SK-N-SH (cell line): Measurements from ENCODE around the gene TMEM248.
"Not testable (repeated sequence)": the region's sequence is repeated elsewhere in the genome, so short reads cannot be mapped to it uniquely, and the experiment has no call there.

Experiments used
- EP300 ChIP-seq, 2 experiments: IDR thresholded peaks; 2 replicates each; pipeline versions ENCODE4 v1.4.0 to v1.6.1; 2012; ENCODE audit warnings: borderline replicate concordance in 1 of 2, low read depth in 1 of 2, low read length in 1 of 2
- FOXJ3 ChIP-seq: sonication (generic); formaldehyde crosslinking; IDR thresholded peaks from 2 replicates; pipeline ENCODE4 v1.5.1; 2020; ENCODE audit warnings: mild to moderate bottlenecking, missing genetic modification reagents
- GABPA ChIP-seq: IDR thresholded peaks from 2 replicates; pipeline ENCODE4 v1.4.0; 2012; ENCODE audit warnings: low read depth, mild to moderate bottlenecking
- JUND ChIP-seq: IDR thresholded peaks from 2 replicates; pipeline ENCODE4 v1.4.0; 2012
- NFIC ChIP-seq: IDR thresholded peaks from 2 replicates; pipeline ENCODE4 v1.4.0; 2012; ENCODE audit warnings: borderline replicate concordance
- NRF1 ChIP-seq: IDR thresholded peaks from 2 replicates; pipeline ENCODE4 v1.6.1; 2012; ENCODE audit warnings: low read depth, mild to moderate bottlenecking, low read length
- POLR2AphosphoS5 ChIP-seq: IDR thresholded peaks from 2 replicates; pipeline ENCODE4 v1.6.1; 2012; ENCODE audit warnings: low read depth, low read length
- RCOR1 ChIP-seq: fragments of 150-350 bp; IDR thresholded peaks from 2 replicates; pipeline ENCODE4 v1.6.1; 2017; ENCODE audit warnings: antibody characterized with exemption, low read length
- TF ChIP-seq, protein P1 (sequence below): fragments of 200-600 bp; sonication (generic); IDR thresholded peaks from 2 replicates; pipeline ENCODE4 v1.6.1; 2017; ENCODE audit warnings: antibody characterized with exemption, mild to moderate bottlenecking, moderate library complexity
- TF ChIP-seq, protein P2 (sequence below): IDR thresholded peaks from 2 replicates; pipeline ENCODE4 v1.4.0; 2012; ENCODE audit warnings: low read depth, borderline replicate concordance
- TF ChIP-seq, protein P3 (sequence below): IDR thresholded peaks from 2 replicates; pipeline ENCODE4 v1.6.1; 2012; ENCODE audit warnings: mild to moderate bottlenecking, low read depth, low read length, moderate library complexity
- TF ChIP-seq, protein P4 (sequence below): IDR thresholded peaks from 2 replicates; pipeline ENCODE4 v1.4.0; 2012; ENCODE audit warnings: low read depth

DNA sequence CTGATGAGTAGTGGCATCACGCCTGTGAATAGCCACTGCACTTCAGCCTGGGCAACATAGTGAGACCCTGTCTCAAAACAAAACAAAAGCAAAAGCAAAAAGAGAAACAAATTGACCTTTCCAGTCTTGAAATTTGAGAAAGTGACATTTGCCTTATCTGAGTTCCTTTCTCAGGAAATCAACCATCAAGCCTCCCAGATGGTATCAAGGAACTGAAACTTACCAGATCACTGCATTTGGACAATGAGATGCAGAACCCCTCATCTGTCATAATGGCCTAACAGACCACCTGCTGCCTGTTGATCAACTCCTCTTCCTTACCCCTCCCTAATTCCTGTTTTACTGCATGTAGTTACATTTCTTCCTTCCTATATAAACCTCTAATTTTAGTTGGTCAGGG lies 59.3 kb downstream of the TMEM248 start:
- not testable (repeated sequence) for TF ChIP-seq FOXJ3 (CRISPR knock-in tag); RCOR1; EP300 (IDR thresholded peaks at IDR 0.05; ENCODE audit: borderline replicate concordance in 1 of 2, low read depth in 1 of 2, low read length in 1 of 2); POLR2AphosphoS5; NRF1; NFIC; JUND; GABPA
- TF ChIP-seq, protein P1, sequence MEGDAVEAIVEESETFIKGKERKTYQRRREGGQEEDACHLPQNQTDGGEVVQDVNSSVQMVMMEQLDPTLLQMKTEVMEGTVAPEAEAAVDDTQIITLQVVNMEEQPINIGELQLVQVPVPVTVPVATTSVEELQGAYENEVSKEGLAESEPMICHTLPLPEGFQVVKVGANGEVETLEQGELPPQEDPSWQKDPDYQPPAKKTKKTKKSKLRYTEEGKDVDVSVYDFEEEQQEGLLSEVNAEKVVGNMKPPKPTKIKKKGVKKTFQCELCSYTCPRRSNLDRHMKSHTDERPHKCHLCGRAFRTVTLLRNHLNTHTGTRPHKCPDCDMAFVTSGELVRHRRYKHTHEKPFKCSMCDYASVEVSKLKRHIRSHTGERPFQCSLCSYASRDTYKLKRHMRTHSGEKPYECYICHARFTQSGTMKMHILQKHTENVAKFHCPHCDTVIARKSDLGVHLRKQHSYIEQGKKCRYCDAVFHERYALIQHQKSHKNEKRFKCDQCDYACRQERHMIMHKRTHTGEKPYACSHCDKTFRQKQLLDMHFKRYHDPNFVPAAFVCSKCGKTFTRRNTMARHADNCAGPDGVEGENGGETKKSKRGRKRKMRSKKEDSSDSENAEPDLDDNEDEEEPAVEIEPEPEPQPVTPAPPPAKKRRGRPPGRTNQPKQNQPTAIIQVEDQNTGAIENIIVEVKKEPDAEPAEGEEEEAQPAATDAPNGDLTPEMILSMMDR, result not testable (repeated sequence)
- TF ChIP-seq, protein P2, sequence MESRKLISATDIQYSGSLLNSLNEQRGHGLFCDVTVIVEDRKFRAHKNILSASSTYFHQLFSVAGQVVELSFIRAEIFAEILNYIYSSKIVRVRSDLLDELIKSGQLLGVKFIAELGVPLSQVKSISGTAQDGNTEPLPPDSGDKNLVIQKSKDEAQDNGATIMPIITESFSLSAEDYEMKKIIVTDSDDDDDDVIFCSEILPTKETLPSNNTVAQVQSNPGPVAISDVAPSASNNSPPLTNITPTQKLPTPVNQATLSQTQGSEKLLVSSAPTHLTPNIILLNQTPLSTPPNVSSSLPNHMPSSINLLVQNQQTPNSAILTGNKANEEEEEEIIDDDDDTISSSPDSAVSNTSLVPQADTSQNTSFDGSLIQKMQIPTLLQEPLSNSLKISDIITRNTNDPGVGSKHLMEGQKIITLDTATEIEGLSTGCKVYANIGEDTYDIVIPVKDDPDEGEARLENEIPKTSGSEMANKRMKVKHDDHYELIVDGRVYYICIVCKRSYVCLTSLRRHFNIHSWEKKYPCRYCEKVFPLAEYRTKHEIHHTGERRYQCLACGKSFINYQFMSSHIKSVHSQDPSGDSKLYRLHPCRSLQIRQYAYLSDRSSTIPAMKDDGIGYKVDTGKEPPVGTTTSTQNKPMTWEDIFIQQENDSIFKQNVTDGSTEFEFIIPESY, result not testable (repeated sequence)
- TF ChIP-seq, protein P3, sequence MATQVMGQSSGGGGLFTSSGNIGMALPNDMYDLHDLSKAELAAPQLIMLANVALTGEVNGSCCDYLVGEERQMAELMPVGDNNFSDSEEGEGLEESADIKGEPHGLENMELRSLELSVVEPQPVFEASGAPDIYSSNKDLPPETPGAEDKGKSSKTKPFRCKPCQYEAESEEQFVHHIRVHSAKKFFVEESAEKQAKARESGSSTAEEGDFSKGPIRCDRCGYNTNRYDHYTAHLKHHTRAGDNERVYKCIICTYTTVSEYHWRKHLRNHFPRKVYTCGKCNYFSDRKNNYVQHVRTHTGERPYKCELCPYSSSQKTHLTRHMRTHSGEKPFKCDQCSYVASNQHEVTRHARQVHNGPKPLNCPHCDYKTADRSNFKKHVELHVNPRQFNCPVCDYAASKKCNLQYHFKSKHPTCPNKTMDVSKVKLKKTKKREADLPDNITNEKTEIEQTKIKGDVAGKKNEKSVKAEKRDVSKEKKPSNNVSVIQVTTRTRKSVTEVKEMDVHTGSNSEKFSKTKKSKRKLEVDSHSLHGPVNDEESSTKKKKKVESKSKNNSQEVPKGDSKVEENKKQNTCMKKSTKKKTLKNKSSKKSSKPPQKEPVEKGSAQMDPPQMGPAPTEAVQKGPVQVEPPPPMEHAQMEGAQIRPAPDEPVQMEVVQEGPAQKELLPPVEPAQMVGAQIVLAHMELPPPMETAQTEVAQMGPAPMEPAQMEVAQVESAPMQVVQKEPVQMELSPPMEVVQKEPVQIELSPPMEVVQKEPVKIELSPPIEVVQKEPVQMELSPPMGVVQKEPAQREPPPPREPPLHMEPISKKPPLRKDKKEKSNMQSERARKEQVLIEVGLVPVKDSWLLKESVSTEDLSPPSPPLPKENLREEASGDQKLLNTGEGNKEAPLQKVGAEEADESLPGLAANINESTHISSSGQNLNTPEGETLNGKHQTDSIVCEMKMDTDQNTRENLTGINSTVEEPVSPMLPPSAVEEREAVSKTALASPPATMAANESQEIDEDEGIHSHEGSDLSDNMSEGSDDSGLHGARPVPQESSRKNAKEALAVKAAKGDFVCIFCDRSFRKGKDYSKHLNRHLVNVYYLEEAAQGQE, result not testable (repeated sequence)
- TF ChIP-seq, protein P4, sequence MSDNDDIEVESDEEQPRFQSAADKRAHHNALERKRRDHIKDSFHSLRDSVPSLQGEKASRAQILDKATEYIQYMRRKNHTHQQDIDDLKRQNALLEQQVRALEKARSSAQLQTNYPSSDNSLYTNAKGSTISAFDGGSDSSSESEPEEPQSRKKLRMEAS, result not testable (repeated sequence)
